ENCODE results near the gene DYSF. TPM values are rescaled to one million over a fixed set of nuclear protein-coding genes. Genes with fewer than 3 reads are reported as not detected.

Gene DYSF
- total RNA-seq, 1 donor from 2014 or later, result 48.8 TPM

- no peak for DNase-seq (ENCODE audit: low read depth in 2 of 2)
Observed at GRCh38 chr2:71687412-71687811, 234.1 kb downstream of the DYSF start.

- DNase-seq (ENCODE audit: low read depth in 2 of 2), result no peak
Observed at GRCh38 chr2:71688530-71688929, 235.2 kb downstream of the DYSF start.

GRCh38 chr2:71689393-71689792, 236.0 kb downstream of the DYSF start:
- no peak for DNase-seq (ENCODE audit: low read depth in 2 of 2)

GRCh38 chr2:71689968-71690834, 236.8 kb downstream of the DYSF start:
- no peak for DNase-seq (ENCODE audit: low read depth in 2 of 2)

- no peak for DNase-seq (ENCODE audit: low read depth in 2 of 2)
Observed at GRCh38 chr2:71690876-71691475, 237.6 kb downstream of the DYSF start.

- DNase-seq (ENCODE audit: low read depth in 2 of 2), result peak; percentile 54 to 68
Observed at GRCh38 chr2:71691747-71692441, 238.5 kb downstream of the DYSF start.

GRCh38 chr2:71692621-71693277, 239.4 kb downstream of the DYSF start:
- no peak for DNase-seq (ENCODE audit: low read depth in 2 of 2)

- no peak for DNase-seq (ENCODE audit: low read depth in 2 of 2)
Observed at GRCh38 chr2:71693286-71694270, 240.2 kb downstream of the DYSF start.

GRCh38 chr2:71694501-71695234, 241.3 kb downstream of the DYSF start:
- no peak for DNase-seq (ENCODE audit: low read depth in 2 of 2)

GRCh38 chr2:71695235-71696120, 242.1 kb downstream of the DYSF start:
- DNase-seq (ENCODE audit: low read depth in 2 of 2), result no peak

GRCh38 chr2:71696381-71696780, 243.0 kb downstream of the DYSF start:
- DNase-seq (ENCODE audit: low read depth in 2 of 2), result peak in 1 of 2 donors; percentile 26

- no peak for DNase-seq (ENCODE audit: low read depth in 2 of 2)
Observed at GRCh38 chr2:71697106-71698004, 244.0 kb downstream of the DYSF start.

GRCh38 chr2:71699428-71699827, 246.1 kb downstream of the DYSF start:
- no peak for DNase-seq (ENCODE audit: low read depth in 2 of 2)

GRCh38 chr2:71700041-71700657, 246.8 kb downstream of the DYSF start:
- DNase-seq (ENCODE audit: low read depth in 2 of 2), result no peak

- peak in 1 of 2 donors; percentile 90 for DNase-seq (ENCODE audit: low read depth in 2 of 2)
Observed at GRCh38 chr2:71700658-71701397, 247.5 kb downstream of the DYSF start.

- DNase-seq (ENCODE audit: low read depth in 2 of 2), result no peak
Observed at GRCh38 chr2:71702071-71702970, 249.0 kb downstream of the DYSF start.

Data from lung microvascular endothelial cell (primary cell).